Duodenal mucosa (tissue), 2 donors: ENCODE results near the gene STAT1.

Source experiments
- H3K27ac ChIP-seq: one replicate; pipeline ENCODE4 v1.7.0; 2013; ENCODE audit warnings: low read depth, low read length
- H3K27me3 ChIP-seq, 2 donors: one replicate each; pipeline ENCODE4 v1.7.0; 2013; ENCODE audit warnings: low read length in 2 of 2, control low read depth in 1 of 2; ENCODE audit not compliant: insufficient read depth in 2 of 2, control insufficient read depth in 1 of 2
- H3K36me3 ChIP-seq, 2 donors: one replicate each; pipeline ENCODE4 v1.7.0; 2013; ENCODE audit warnings: low read length in 2 of 2, control low read depth in 1 of 2; ENCODE audit not compliant: insufficient read depth in 2 of 2, control insufficient read depth in 1 of 2
- H3K4me1 ChIP-seq, 2 donors: one replicate each; pipeline ENCODE4 v1.7.0; 2013; ENCODE audit warnings: low read length in 2 of 2, control low read depth in 1 of 2; ENCODE audit not compliant: insufficient read depth in 2 of 2, control insufficient read depth in 1 of 2
- H3K4me3 ChIP-seq, 2 donors: one replicate each; pipeline ENCODE4 v1.7.0; 2013; ENCODE audit warnings: low read length in 2 of 2, low read depth in 1 of 2
- H3K9ac ChIP-seq, 2 donors: one replicate each; pipeline ENCODE4 v1.7.0; 2013; ENCODE audit warnings: low read length in 2 of 2, low read depth in 1 of 2
- H3K9me3 ChIP-seq, 2 donors: one replicate each; pipeline ENCODE4 v1.7.0; 2013; ENCODE audit warnings: low read length in 2 of 2, control low read depth in 1 of 2; ENCODE audit not compliant: control insufficient read depth in 1 of 2

Gene STAT1

GRCh38 chr2:191009541-191010374, 4.2 kb downstream of the STAT1 start:
- H3K36me3 ChIP-seq = peaks cover 51 to 59% of the 10 kb centered on the region in 2 donors
- H3K27ac ChIP-seq = no peak overlapping the region

GRCh38 chr2:191008286-191008685, 5.7 kb downstream of the STAT1 start:
- Histone ChIP-seq H3K27ac (no peak overlapping the region), H3K9me3 (no peaks in the 10 kb centered on the region), H3K27me3 (no peaks in the 10 kb centered on the region), H3K4me1 (peaks cover 13 to 18% of the 10 kb centered on the region in 2 donors), H3K36me3 (peaks cover 66 to 74% of the 10 kb centered on the region in 2 donors), H3K9ac (no peak overlapping the region), H3K4me3 (no peak overlapping the region)

More at GRCh38 chr2:191009541-191010374, 4.2 kb downstream of the STAT1 start:
- Histone ChIP-seq H3K4me1 (peaks cover 17 to 22% of the 10 kb centered on the region in 2 donors), H3K4me3 (no peak overlapping the region), H3K9ac (no peak overlapping the region), H3K27me3 (no peaks in the 10 kb centered on the region), H3K9me3 (no peaks in the 10 kb centered on the region)

- H3K27ac ChIP-seq = no peak overlapping the region
- peaks cover 5 to 10% of the 10 kb centered on the region in 2 donors for H3K4me1 ChIP-seq
- no peaks in the 10 kb centered on the region for H3K27me3 ChIP-seq
- no peak overlapping the region for H3K4me3 ChIP-seq
- no peak overlapping the region for H3K9ac ChIP-seq
- no peaks in the 10 kb centered on the region for H3K9me3 ChIP-seq
- H3K36me3 ChIP-seq = peaks cover 77 to 85% of the 10 kb centered on the region in 2 donors
These were observed 6.8 kb downstream of the STAT1 start for GRCh38 chr2:191006997-191007783.

GRCh38 chr2:191006297-191006696, 7.7 kb downstream of the STAT1 start:
- Histone ChIP-seq H3K9ac (no peak overlapping the region), H3K27me3 (no peaks in the 10 kb centered on the region), H3K4me1 (peaks cover 5% of the 10 kb centered on the region in 2 donors), H3K9me3 (no peaks in the 10 kb centered on the region), H3K27ac (no peak overlapping the region), H3K4me3 (no peak overlapping the region), H3K36me3 (peaks cover 84 to 92% of the 10 kb centered on the region in 2 donors)

GRCh38 chr2:191003405-191004309, 10.3 kb downstream of the STAT1 start:
- Histone ChIP-seq H3K27me3 (no peaks in the 10 kb centered on the region), H3K27ac (no peak overlapping the region), H3K36me3 (peaks cover 97% of the 10 kb centered on the region in 2 donors), H3K4me3 (no peak overlapping the region), H3K4me1 (no peaks in the 10 kb centered on the region), H3K9me3 (no peaks in the 10 kb centered on the region), H3K9ac (no peak overlapping the region)

GRCh38 chr2:191001624-191002023, 12.3 kb downstream of the STAT1 start:
- H3K27ac ChIP-seq = no peak overlapping the region
- H3K4me1 ChIP-seq = no peaks in the 10 kb centered on the region
- peaks cover 93 to 94% of the 10 kb centered on the region in 2 donors for H3K36me3 ChIP-seq

GRCh38 chr2:191001032-191001431, 12.9 kb downstream of the STAT1 start:
- no peak overlapping the region for H3K27ac ChIP-seq
- no peak overlapping the region for H3K9ac ChIP-seq
- H3K4me1 ChIP-seq = no peaks in the 10 kb centered on the region
- H3K9me3 ChIP-seq = no peaks in the 10 kb centered on the region
- H3K36me3 ChIP-seq = peaks cover 91 to 94% of the 10 kb centered on the region in 2 donors
- H3K4me3 ChIP-seq = no peak overlapping the region
- H3K27me3 ChIP-seq = no peaks in the 10 kb centered on the region

More at GRCh38 chr2:191001624-191002023, 12.3 kb downstream of the STAT1 start:
- Histone ChIP-seq H3K27me3 (no peaks in the 10 kb centered on the region), H3K9me3 (no peaks in the 10 kb centered on the region), H3K4me3 (no peak overlapping the region), H3K9ac (no peak overlapping the region)

- Histone ChIP-seq H3K36me3 (peaks cover 90 to 94% of the 10 kb centered on the region in 2 donors), H3K27me3 (no peaks in the 10 kb centered on the region), H3K4me3 (no peak overlapping the region), H3K27ac (no peak overlapping the region), H3K9ac (no peak overlapping the region), H3K9me3 (no peaks in the 10 kb centered on the region), H3K4me1 (no peaks in the 10 kb centered on the region)
These were observed 13.9 kb downstream of the STAT1 start for GRCh38 chr2:190999949-191000665.

- Histone ChIP-seq H3K9me3 (no peaks in the 10 kb centered on the region), H3K36me3 (peaks cover 83 to 93% of the 10 kb centered on the region in 2 donors), H3K4me1 (no peaks in the 10 kb centered on the region), H3K9ac (no peak overlapping the region), H3K4me3 (no peak overlapping the region), H3K27me3 (no peaks in the 10 kb centered on the region), H3K27ac (no peak overlapping the region)
These were observed 14.9 kb downstream of the STAT1 start for GRCh38 chr2:190999058-190999457.
